Activated naive CD8-positive, alpha-beta T cell treated with anti-CD3 and anti-CD28 coated beads for 36 hours (primary cell): ENCODE measurements around the gene UCK1. TPM values are rescaled to one million over a fixed set of nuclear protein-coding genes. Genes with fewer than 3 reads are reported as not detected.
"Not testable (repeated sequence)": the region's sequence is repeated elsewhere in the genome, so short reads cannot be mapped to it uniquely, and the experiment has no call there.

ENCODE experiments used
- DNase-seq: peaks from one replicate; pipeline ENCODE4 v3.0.0; 2021
- H3K27ac Mint-ChIP-seq: one replicate; pipeline ENCODE4 v1.8.0; 2022; ENCODE audit warnings: mild to moderate bottlenecking, moderate library complexity, mixed read lengths
- H3K27me3 Mint-ChIP-seq: one replicate; pipeline ENCODE4 v1.8.0; 2022; ENCODE audit warnings: mild to moderate bottlenecking, mixed read lengths
- H3K36me3 Mint-ChIP-seq: one replicate; pipeline ENCODE4 v1.8.0; 2021; ENCODE audit warnings: mild to moderate bottlenecking, mixed read lengths
- H3K4me1 Mint-ChIP-seq: one replicate; pipeline ENCODE4 v1.8.0; 2021; ENCODE audit warnings: mixed read lengths
- H3K4me3 Mint-ChIP-seq: one replicate; pipeline ENCODE4 v1.8.0; 2022; ENCODE audit warnings: mild to moderate bottlenecking, moderate library complexity, mixed read lengths
- H3K9me3 Mint-ChIP-seq: one replicate; pipeline ENCODE4 v1.8.0; 2022; ENCODE audit warnings: mixed read lengths
- total RNA-seq, 2 experiments: library from RNA; stranded (reverse); gene quantifications; one replicate each; pipeline ENCODE4 v1.2.3, GENCODE V29; 2021

The UCK1 gene
- total RNA-seq, 2 experiments from 2014 or later, result 22.1 to 23.0 TPM

DNA sequence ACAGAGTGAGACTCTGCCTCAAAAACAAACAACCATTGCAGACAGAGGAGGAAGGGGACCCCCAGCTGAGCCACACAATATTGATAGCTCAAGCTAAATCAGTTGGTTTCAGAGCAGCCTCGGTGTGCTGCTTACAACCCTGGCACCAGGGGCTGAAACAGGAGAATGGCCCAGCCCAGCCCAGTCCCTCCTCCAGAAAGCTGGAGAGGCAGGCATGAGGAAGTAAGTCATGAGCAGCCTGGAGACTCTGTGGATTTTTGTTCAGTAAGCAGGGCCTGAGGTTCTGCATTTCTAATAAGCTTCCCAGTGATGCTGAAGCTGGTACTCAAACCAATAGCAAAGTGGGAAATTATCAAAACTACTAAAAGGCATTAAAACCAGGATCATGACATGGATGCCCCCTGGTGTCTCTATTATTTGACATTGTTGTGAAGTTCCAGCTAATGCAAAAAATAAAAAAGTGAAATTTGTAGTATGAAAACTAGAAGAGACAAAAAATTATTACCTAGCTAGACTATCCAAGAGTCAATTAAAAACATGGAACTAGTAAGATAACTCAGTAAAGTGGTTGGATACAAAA lies 28.4 kb upstream of the UCK1 start:
- peaks cover 4% of the 10 kb centered on the region for H3K36me3 Mint-ChIP-seq
- no peak overlapping the region for H3K4me3 Mint-ChIP-seq
- peaks cover 21% of the 10 kb centered on the region for H3K27me3 Mint-ChIP-seq
- peaks cover 3% of the 10 kb centered on the region for H3K4me1 Mint-ChIP-seq
- DNase-seq, result no peak
- H3K27ac Mint-ChIP-seq, result no peak overlapping the region
- H3K9me3 Mint-ChIP-seq, result no peaks in the 10 kb centered on the region

GRCh38 chr9:131557855-131558548 lies 26.9 kb upstream of the UCK1 start:
- H3K4me3 Mint-ChIP-seq, result no peak overlapping the region
- H3K27ac Mint-ChIP-seq, result no peak overlapping the region
- peaks cover 3% of the 10 kb centered on the region for H3K4me1 Mint-ChIP-seq
- no peak for DNase-seq
- H3K36me3 Mint-ChIP-seq, result peaks cover 4% of the 10 kb centered on the region
- H3K9me3 Mint-ChIP-seq, result no peaks in the 10 kb centered on the region
- peaks cover 32% of the 10 kb centered on the region for H3K27me3 Mint-ChIP-seq

GRCh38 chr9:131555841-131556673 lies 25.0 kb upstream of the UCK1 start:
- Mint-ChIP-seq H3K9me3 (no peaks in the 10 kb centered on the region), H3K36me3 (no peaks in the 10 kb centered on the region), H3K27me3 (peaks cover 37% of the 10 kb centered on the region), H3K4me1 (peaks cover 3% of the 10 kb centered on the region), H3K27ac (no peak overlapping the region), H3K4me3 (no peak overlapping the region)
- no peak for DNase-seq

DNA sequence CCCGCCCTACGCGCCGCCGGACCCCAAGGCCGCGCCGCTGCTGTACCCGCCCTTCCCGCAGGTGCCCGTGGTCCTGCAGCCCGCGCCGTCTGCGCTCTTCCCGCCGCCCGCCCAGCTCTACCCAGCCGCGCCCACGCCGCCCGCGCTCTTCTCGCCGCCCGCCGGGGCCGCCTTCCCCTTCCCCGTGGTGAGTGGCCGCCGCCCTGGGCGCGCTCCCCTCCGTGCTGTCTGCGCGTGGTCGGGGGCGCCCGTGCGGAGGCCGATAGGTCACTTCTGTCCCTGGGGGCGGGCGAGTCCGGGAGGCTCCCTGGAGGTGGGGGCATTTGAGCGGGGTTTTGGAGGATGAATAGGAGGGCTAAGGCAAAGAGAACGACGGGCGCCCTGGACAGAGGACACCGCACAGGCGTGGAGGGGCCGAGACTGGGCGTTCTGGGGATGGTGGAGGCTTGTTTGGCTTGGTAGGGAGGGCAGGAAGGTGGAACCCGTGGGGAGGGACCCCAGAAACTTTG lies 23.8 kb upstream of the UCK1 start:
- no peaks in the 10 kb centered on the region for H3K9me3 Mint-ChIP-seq
- peaks cover 45% of the 10 kb centered on the region for H3K27me3 Mint-ChIP-seq
- peak overlapping the region; percentile 29 for H3K4me3 Mint-ChIP-seq
- H3K4me1 Mint-ChIP-seq, result peaks cover 3% of the 10 kb centered on the region
- no peaks in the 10 kb centered on the region for H3K36me3 Mint-ChIP-seq
- no peak overlapping the region for H3K27ac Mint-ChIP-seq
- no peak for DNase-seq

DNA sequence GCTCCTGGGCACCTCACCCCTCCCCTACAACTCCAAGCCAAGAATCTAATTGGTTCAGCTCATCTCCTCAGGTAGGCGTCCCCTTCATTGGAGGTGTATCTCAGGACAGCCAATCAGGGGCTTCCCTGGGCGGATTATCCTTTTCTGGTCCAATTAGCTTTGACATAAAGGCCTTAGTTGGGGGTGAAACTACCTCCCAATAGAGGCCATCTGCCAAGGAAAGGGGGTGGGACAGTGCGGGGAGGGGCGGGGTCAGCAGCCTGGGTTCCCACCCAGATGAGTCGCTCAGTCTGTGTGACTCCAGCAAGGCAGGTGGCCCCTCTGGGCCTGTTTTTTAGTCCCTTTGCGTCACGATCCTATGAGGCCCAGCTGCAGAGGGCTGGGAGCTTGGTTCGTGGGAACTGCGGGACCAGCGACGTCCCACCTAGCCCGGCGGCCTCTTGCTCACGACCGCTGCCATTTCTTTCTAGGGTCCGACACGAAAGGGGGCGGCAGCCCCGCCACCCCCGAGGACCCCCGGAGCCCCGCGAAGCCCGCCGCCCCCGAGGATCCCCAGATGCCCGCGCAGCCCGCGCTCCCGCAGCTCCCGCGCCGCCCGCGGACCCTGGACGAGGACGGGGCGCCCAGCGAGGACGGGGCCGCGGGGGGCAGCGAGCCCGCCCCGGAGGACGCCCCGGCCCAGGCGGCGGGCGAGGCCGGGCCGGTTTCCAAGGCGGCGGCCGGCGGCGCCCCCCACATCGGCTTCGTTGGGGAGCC lies 23.2 kb upstream of the UCK1 start:
- Mint-ChIP-seq H3K4me3 (no peak overlapping the region), H3K36me3 (no peaks in the 10 kb centered on the region), H3K4me1 (peaks cover 3% of the 10 kb centered on the region), H3K9me3 (no peaks in the 10 kb centered on the region), H3K27me3 (peaks cover 52% of the 10 kb centered on the region), H3K27ac (no peak overlapping the region)
- no peak for DNase-seq

DNA sequence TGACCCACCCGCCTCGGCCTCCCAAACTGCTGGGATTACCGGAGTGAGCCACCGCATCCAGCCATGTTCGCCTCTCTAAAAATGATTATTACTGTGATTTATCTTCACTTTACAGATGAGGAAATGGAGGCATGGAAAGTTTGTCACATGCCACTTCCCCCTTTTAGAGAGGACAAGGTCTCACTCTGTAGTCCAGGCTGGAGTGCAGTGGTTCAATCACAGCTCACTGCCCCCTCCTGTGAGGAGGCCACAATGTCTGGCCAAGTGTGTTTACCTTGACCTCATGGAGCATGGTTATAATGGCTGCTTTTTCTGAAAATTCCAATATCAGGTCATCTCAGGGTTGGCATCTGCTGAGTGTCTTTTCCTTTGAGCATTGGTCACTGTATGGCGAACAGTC lies 21.0 kb upstream of the UCK1 start:
- Mint-ChIP-seq H3K36me3 (peaks cover 15% of the 10 kb centered on the region), H3K4me3 (no peak overlapping the region), H3K27ac (no peak overlapping the region), H3K9me3 (peaks cover 12% of the 10 kb centered on the region), H3K27me3 (peaks cover 74% of the 10 kb centered on the region), H3K4me1 (peaks cover 9% of the 10 kb centered on the region)
- DNase-seq, result no peak

DNA sequence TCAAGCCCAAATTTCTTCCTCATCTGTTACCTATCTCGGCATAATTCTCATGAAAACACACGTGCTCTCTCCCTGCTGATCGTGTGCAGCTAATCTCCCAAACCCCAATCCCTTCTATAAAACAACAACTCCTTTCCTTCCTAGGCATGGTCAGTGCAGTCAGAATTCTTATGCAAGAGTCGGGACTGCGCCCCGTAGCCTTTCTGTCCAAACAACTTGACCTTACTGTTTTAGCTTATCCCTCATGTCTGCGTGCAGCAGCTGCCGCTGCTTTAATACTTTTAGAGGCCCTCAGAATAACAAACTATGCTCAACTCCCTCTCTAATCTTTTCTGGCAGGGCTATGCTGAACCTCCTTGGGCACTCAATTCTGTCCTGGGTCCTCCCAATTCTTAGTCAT lies 19.4 kb upstream of the UCK1 start:
- not testable (repeated sequence) for H3K4me3 Mint-ChIP-seq, H3K27ac Mint-ChIP-seq, DNase-seq, H3K4me1 Mint-ChIP-seq
- Mint-ChIP-seq H3K36me3 (peaks cover 15% of the 10 kb centered on the region), H3K9me3 (peaks cover 12% of the 10 kb centered on the region), H3K27me3 (peaks cover 76% of the 10 kb centered on the region)

- not testable (repeated sequence) for H3K4me1 Mint-ChIP-seq, H3K4me3 Mint-ChIP-seq, DNase-seq, H3K27ac Mint-ChIP-seq
- Mint-ChIP-seq H3K9me3 (peaks cover 19% of the 10 kb centered on the region), H3K27me3 (peaks cover 77% of the 10 kb centered on the region), H3K36me3 (peaks cover 17% of the 10 kb centered on the region)
These were observed 18.1 kb upstream of the UCK1 start for GRCh38 chr9:131549186-131549585.

DNA sequence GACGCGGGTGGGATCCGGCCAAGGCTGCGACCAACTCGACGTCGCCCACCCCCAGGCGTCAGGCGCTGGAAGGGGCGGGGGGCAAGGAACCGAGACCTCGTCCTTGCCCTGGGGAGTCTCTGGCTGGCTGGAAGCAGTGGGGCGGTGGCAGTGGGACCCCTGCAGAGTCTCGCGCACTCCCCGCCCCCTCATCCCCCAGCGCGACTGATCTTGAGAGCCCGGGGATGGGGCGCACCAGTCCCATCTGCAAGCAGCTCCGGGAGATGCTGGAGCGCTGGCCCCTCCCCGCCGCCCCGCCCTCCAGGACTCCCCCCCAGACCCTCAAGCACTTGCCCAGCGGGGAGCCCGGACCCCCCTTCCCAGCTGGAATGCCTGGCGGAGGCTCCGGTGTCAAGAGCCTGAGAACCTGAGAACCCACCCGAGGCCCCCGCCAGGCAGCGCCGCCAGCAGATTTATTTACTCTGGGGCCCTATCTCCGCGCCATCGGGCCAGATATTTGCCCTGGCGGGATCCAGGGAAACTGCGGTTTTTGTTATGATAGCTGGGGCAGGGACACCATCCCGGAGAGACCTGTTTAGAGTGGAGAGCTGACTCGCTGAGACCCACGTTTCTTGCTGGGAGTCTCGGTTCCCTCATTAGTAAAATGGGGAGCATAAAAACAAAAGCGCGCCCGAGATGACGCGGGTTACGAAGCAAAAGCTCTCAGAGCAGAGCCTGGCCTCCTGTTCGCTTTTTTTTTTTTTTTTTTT lies 15.4 kb upstream of the UCK1 start:
- peaks cover 17% of the 10 kb centered on the region for H3K36me3 Mint-ChIP-seq
- H3K4me3 Mint-ChIP-seq, result peak overlapping the region; percentile 68
- H3K4me1 Mint-ChIP-seq, result peaks cover 6% of the 10 kb centered on the region
- peaks cover 65% of the 10 kb centered on the region for H3K27me3 Mint-ChIP-seq
- no peak for DNase-seq
- peaks cover 34% of the 10 kb centered on the region for H3K9me3 Mint-ChIP-seq
- H3K27ac Mint-ChIP-seq, result no peak overlapping the region

DNA sequence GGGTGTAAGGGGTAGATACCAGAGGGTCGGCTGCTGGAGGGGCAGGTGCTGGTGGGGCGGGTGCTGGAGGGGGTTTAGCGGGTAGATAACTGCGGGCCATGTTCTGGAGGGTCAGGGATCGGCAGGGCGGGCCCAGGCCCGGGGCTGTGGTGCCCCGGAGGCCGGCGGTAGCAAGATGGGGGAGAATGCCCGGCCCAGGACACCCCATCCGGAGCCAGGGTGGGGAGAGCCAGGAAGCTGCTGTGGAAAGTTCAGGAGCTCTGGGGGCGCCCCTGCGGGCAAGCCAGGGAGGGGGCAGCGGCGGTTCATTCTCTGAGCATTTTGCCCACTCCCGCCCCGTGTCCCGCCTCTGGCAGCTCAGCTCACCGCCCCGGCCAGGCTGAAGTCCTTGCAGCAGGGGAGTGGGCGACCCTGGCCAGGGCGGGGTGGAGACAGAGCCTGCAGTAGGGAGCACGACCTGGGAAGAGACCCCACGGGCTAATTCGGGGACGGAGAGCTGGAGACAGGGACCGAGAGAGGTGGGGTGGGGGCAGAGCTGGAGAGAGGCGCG lies 14.8 kb upstream of the UCK1 start:
- Mint-ChIP-seq H3K36me3 (peaks cover 17% of the 10 kb centered on the region), H3K27ac (no peak overlapping the region), H3K4me3 (peak overlapping the region; percentile 58), H3K4me1 (peaks cover 6% of the 10 kb centered on the region), H3K9me3 (peaks cover 34% of the 10 kb centered on the region), H3K27me3 (peaks cover 60% of the 10 kb centered on the region)
- DNase-seq, result no peak

DNA sequence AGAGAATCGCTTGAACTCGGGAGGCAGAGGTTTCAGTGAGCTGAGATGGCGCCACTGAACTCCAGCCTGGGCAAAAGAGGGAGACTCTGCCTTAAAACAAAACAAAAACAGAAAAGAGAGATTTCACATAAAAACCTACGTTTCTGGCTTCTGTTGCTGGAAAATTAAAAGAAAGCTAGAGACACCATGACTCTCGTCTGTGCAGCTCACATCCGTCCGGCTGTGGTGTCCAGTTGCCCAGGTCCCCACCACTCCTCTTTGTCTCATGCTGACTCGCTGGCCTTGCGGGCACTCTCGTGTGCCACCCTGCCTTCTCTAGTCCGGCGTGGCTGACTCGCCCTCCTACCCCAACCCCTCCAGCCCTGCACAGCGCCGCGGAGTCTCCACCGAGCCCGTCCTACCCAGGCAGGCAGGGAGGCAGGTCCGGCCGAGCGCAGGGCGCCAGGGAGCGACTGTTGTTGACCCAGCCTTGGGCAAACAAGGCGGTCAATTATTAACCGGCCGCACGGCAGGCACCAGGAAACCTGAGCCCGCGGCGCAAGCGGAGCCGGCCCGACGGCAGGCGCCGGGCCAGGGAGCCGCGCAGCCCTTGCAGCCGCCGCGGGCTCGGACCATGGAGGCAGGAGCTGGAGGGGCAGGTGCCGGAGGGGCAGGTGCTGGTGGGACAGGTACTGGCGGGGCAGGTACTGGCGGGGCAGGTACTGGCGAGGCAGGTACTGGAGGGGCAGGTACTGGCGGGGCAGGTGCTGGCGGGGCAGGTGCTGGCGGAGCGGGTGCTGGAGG lies 14.1 kb upstream of the UCK1 start, which contains the start of gene PRRT1B:
Gene PRRT1B, plus strand, starts transcription at position 521 of the 783 bp plus-strand sequence. Its CDS starts 93 bp downstream, at position 614.
- peaks cover 56% of the 10 kb centered on the region for H3K27me3 Mint-ChIP-seq
- peaks cover 34% of the 10 kb centered on the region for H3K9me3 Mint-ChIP-seq

GRCh38 chr9:131543141-131543540 lies 12.1 kb upstream of the UCK1 start:
- H3K4me3 Mint-ChIP-seq, result no peak overlapping the region
- H3K36me3 Mint-ChIP-seq, result peaks cover 9% of the 10 kb centered on the region
- no peak overlapping the region for H3K27ac Mint-ChIP-seq
- no peak for DNase-seq
- H3K4me1 Mint-ChIP-seq, result peaks cover 16% of the 10 kb centered on the region
- H3K27me3 Mint-ChIP-seq, result peaks cover 35% of the 10 kb centered on the region
- peaks cover 25% of the 10 kb centered on the region for H3K9me3 Mint-ChIP-seq

More for the DNA sequence above, 14.1 kb upstream of the UCK1 start, which contains the start of gene PRRT1B:
- peaks cover 17% of the 10 kb centered on the region for H3K36me3 Mint-ChIP-seq
- H3K27ac Mint-ChIP-seq, result no peak within 1 kb of the TSS
- H3K4me1 Mint-ChIP-seq, result peaks cover 9% of the 10 kb centered on the region
- H3K4me3 Mint-ChIP-seq, result peak within 1 kb of the TSS; percentile 58
- no peak for DNase-seq

GRCh38 chr9:131539223-131539923 lies 8.3 kb upstream of the UCK1 start:
- H3K4me1 Mint-ChIP-seq, result peaks cover 17% of the 10 kb centered on the region
- no peak overlapping the region for H3K4me3 Mint-ChIP-seq
- no peak overlapping the region for H3K27ac Mint-ChIP-seq
- H3K9me3 Mint-ChIP-seq, result peaks cover 16% of the 10 kb centered on the region
- no peaks in the 10 kb centered on the region for H3K27me3 Mint-ChIP-seq
- no peaks in the 10 kb centered on the region for H3K36me3 Mint-ChIP-seq
- no peak for DNase-seq
